ENCODE data around the gene SYTL2.
"Not testable (repeated sequence)": the region's sequence is repeated elsewhere in the genome, so short reads cannot be mapped to it uniquely, and the experiment has no call there.

Gene SYTL2, protein sequence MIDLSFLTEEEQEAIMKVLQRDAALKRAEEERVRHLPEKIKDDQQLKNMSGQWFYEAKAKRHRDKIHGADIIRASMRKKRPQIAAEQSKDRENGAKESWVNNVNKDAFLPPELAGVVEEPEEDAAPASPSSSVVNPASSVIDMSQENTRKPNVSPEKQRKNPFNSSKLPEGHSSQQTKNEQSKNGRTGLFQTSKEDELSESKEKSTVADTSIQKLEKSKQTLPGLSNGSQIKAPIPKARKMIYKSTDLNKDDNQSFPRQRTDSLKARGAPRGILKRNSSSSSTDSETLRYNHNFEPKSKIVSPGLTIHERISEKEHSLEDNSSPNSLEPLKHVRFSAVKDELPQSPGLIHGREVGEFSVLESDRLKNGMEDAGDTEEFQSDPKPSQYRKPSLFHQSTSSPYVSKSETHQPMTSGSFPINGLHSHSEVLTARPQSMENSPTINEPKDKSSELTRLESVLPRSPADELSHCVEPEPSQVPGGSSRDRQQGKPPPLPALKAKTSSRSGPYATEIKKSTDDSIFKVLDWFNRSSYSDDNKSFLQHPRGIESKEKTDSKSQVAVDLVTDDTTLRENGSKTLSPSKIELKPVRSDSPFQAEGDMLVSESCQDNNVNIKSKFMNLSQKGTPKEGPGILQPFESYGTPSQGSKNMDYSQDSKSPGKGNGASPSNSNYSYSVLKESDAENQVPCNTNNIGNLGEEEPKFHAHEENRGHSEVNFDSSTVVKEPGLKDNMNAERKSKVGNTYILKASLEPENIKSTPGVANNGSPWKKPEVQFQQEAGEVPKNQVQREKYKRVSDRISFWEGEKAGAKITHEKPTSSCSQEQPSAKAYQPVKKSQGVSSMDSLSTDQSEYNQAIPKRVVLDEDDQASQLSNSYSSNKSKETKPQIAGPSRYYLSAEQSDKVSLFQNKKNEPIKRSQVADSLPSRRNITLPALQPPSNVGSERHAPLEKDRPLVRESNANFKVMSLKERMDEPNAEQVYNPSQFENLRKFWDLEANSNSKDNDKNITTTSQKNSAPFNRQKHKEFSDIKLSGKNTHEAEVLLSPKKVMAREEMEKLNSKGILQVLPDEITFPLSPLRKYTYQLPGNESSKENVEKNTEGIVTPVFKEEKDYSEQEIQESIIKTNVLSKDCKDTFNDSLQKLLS (N-terminal part only)

DNA sequence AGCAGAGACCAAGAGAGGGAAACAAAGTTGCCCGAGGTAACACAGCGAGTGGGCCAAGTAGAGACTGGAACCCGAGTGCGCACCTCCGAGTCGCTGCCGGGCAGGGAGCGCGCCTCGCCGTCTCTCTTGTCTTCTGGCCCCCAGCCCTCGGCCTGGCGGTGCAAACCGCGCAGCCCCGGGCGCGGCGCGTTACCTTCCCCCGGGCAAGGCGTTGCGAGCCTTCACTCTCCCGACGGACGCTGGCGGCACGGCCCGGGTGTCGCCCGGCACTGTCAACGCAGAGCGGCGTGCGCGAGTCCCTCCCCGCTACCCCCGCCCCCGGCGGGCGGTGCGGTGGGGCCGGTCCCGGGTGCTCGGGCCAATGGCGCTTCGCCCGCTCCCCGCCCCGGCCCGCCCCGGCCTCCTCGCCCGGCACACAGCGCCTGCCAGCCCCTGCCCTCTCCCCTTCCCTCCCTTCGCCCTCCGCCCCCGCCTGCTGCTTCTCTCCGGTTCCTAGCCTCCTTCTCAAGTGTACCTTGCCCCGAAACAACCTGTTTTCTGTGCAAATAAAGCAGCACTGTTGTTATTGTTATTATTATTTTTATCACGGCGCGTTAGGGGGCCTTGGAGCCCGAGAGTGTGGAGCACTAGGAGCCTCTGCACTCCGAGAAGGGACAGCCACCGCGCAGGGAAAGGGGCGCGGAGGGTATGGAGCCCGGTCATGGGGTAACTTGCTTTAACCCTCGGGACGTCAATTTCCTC, at the start of gene SYTL2:
Gene SYTL2, minus strand, starts transcription at position 271 of the 741 bp plus-strand sequence. CDS start 53,416 bp downstream, outside the sequence.
- peak; percentile 80 for DNase-seq

DNA sequence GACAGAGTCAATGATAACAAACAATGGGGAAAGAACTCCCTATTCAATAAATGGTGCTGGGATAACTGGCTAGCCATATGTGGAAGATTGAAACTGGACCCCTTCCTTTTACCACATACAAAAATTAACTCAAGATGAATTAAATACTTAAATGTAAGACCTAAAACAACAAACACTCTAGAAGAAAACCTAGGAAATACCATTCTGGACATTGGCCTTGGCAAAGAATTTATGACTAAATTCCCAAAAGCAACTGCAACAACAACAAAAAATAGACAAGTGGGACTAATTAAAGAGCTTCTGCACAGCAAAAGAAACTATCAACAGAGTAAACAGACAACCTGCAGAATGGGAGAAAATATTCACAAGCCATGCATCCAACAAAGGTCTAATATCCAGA, 48.6 kb upstream of the SYTL2 start:
- not testable (repeated sequence) for DNase-seq

DNA sequence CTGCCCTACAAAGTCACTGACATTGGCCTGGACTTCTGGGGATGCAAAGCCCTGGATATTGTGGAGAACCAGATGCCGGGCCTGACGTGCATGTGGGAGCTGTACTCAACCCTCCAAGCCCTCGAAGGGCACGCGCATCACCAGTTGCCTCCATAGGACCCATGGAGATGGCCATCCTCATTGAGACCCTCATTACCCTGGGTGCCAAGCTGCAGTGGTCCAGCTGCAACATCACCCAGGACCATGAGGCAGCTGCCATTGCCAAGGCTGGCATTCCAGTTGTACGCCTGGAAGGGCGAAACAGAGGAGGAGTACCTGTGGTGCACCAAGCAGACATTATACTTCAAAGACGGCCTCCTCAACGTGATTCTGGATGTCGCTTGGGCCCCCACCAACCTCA, 46.2 kb upstream of the SYTL2 start:
- no peak for DNase-seq

DNA sequence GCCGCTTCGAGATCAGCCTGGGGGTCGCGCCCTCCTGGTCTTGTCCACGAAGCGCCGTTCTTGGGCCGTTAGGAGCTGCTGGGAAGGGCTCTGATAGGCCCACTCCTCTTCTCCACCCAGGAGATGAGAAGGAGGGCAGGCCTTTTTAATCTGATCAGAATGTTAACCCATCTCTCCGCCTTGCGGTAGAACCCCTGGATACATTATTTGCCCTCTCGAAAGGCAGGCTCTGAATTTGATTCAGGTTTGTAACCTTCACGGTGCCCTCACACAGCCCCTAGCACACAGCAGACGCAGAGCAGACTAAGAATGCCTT, 44.4 kb upstream of the SYTL2 start, which contains the start of gene CCDC83:
Gene CCDC83, plus strand, starts transcription at position 43 of the 316 bp plus-strand sequence. CDS start 9,741 bp downstream, outside the sequence.
- no peak for DNase-seq

DNA sequence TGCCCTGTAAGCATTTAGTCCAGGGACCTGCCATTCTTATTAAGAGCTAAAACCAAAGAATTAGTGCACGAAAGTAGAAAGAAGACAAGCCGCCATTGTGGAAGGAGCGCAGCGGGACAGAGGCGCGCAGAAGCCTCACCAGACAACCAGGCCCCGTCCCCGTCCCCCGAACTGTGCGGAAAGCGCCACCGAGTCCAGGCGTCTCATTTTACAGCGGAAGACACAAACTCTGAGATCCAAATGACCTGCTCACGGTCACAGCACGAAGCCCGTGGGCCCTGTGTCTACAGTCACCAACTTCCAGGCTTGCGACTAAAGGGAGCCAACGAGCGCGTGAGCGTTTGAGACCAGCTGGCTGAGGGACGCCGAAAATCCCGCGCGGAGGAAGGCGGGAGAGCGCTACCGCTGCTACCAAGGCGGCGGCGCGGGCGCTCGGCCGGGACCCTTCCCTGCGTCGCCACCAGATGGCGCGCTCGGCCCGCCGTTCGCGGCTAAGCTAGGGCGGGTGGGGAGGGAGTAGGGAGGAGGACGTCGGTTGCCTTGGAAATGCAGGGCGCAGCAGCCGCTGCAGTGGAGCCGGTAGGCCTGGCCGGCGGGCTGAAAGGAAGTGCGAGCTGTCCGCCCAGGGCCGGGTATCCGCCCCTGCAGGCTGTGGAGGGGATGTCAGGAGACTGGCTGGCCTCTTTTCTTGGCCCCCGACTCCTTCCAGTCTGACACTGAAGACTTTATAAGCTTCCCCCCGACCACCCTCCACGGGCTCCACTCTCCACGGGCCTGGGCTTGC, 43.8 kb upstream of the SYTL2 start:
- peak; percentile 94 for DNase-seq

DNA sequence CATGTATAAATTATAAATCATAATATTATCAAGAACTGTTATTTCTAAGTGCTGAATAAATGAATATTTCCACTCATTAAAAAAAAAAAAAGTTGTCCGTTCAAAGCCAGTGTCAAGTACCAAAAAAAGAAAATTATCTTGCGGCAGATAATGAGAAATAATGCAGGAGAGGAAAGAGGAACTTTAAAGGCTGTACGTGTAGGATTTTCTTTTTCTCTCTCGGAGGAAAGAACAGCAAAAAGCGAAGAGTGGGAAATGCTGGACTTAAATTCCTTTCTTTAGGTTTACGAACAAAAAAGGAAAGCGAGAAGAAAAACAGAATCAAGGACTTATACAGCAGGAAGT, 43.2 kb upstream of the SYTL2 start:
- no peak for DNase-seq

DNA sequence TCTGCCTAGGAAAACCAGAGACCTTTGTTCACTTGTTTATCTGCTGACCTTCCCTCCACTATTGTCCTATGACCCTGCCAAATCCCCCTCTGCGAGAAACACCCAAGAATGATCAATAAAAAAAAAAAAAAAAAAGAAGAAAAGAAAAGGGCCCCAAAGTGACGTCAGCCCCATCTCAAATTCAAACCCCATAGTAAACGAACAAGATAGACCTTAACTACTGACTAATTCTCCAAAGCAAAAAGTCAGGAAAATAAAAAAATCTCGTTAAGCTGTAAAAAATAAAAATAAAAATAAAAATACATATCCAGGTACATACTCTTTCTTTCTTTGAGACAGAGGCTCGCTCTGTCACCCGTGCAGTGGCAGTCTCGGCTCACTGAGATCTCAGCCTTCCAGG, 42.6 kb upstream of the SYTL2 start:
- DNase-seq, result not testable (repeated sequence)

DNA sequence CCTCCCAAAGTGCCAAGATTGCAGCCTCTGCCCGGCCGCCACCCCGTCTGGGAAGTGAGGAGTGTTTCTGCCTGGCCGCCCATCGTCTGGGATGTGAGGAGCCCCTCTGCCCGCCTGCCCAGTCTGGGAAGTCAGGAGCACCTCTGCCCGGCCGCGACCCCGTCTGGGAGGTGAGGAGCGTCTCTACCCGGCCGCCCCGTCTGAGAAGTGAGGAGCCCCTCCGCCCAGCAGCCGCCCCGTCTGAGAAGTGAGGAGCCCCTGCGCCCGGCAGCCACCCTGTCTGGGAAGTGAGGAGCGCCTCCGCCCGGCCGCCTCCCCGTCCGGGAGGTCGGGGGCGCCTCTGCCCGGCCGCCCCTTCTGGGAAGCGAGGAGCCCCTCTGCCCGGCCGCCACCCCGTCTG, 41.8 kb upstream of the SYTL2 start:
- not testable (repeated sequence) for DNase-seq

DNA sequence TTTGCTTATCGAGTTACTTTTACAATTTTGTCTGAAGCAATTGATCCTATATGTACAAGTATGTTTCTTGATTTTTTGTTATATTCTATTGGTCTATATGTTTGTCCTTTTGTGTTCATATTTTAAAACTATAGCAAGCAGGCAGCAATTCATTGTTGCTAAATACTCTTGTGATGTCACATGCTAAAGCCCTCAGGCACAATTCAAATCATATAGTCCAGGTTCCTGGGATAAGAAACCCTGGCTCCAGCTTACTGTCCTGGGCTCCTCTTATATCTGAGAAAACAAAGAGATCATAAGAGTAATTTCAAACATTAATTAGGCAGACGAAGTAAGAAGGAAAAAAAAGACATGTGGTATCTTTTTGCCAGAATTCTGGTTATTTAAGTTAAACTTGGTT, 37.6 kb upstream of the SYTL2 start:
- DNase-seq, result no peak

DNA sequence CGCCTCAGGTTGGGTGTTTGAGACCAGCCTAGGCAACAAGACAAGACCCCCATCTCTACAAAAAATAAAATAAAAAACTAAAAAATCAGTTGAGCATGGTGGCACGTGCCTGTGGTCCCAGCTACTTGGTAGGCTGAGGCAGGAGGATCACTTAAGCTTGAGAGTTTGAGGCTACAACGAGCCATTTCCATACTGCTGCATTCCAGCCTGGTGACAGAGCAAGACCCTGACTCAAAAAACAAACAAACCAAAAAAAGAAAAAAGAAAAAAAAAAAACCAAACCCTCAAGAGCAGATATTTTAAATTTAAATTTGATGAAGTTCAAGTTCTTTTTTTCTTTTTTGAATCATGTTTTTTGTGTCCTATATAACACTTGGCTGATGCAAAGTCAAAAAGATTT, 37.1 kb upstream of the SYTL2 start:
- no peak for DNase-seq

DNA sequence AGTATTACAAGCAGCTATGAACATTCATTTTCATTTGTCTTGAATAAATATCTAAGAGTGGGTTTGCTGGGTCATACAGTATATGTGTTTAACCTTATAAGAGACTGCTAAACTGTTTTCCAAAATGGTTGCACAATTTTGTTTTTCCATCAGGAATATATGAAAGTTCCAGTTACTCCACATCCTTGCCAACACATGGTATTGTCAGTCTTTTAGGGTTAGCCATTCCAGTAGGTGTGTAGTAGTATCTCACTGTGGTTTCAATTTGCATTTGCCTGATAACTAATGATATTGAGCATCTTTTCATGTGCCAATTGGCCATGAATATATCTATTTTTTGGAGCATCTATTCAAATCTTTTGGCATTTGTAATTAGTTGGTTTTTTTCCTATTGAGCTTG, 36.5 kb upstream of the SYTL2 start:
- DNase-seq, result no peak

DNA sequence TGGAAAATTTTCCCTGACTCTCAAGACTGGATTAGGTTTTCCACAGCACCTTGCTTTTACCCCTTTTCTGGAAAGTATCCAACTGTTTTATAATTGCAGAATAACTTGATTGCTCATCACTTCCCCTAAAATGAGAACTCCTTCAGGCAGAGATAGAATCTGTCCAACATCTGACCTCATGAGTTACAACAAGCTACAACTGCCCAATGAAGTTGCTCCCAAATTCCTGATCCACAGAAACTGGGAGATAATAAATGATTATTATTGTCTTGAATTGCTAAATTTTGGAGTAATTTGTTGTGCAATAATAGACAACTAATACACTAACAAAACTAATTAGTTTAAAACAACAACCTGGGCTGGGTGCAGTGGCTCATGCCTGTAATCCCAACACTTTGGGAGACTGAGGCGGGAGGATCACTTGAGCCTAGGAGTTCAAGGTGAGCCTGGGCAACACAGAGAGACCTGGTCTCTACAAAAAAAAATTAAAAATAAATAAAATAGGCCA, 34.2 kb upstream of the SYTL2 start:
- DNase-seq, result no peak

DNA sequence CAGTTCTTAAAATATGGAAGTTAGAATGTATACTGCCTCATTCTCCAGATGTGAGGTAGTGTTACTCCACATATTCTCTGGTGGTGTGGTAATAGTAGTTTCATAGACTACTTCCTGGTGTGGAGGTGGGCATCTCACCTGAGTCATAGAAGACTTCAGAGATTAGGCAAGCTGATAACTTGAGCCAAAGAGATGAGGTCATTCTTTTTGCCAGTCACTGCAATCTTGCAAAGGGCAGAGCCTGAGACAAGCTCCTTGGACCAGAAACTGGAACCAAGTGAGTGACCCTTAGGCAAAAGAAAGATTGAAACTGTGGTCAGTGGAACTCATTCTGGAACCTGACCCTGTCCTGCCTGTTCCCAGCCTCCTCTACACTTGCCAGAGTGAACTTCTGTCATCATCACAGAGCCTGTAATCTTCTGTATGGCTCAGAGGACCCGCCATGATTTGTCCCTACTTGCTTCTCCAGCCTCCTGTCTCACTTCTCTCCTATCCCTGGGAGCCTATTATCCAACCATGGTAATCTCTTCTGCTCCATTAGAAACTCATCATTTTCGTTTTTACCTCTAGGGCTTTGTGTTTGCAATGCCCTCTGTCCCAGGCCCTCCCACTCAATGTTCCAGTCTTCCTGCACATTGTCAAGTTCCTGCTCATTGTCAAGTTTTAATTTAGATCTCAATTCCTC, 33.6 kb upstream of the SYTL2 start:
- DNase-seq, result no peak

DNA sequence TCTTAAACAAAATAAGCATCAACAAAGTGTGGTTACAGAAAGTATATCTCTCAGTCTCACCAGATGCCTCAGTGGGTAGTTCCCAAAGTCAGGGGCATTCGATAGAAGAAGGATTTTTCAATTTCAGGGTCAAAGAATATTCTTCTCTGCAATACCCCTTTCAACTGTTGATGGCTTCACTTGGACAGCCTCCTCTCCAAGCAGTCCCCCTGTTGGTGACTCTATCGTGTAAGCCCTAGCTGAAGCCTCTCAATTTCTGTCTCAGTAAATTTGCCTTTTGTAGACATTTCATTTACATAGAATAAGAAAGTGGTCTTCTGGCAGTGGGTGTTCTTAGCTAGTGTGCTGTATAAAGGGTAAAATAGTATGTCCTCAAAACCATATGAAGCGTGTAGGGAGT, 33.0 kb upstream of the SYTL2 start:
- DNase-seq, result no peak

DNA sequence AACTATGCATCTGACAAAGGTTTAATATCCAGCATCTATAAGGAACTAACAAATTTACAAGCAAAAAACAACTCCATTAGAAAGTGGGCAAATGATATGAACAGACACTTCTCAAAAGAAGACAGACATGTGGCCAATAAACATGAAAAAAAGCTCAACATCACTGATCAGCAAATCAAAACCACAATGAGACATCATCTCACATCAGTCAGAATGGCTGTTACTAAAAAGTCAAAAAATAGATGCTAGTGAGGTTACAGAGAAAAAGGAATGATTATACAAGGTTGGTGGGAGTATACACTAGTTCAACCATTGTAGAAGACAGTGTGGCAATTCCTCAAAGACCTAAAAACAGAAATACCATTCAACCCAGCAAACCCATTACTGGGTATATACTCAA, 30.0 kb upstream of the SYTL2 start:
- DNase-seq, result not testable (repeated sequence)

DNA sequence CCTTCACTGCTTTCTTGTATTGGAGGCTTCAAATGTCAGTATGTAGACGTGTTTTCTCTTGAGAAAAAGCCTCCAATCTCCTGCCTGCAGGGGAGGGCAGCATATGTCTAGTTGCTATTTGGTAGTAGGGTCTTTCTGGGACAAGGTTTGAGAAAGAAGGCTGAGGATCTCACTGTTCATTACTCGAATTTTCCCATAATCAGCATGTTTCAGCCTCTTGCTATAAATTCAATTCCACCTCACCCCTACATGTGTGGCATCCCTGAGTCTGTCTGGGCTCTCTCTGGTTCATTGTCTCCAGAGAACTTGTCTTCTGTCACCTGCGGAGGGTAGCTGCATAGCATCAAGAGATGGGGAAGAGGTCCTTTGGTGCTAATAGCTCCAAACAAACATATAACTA, 24.8 kb upstream of the SYTL2 start:
- DNase-seq, result no peak

DNA sequence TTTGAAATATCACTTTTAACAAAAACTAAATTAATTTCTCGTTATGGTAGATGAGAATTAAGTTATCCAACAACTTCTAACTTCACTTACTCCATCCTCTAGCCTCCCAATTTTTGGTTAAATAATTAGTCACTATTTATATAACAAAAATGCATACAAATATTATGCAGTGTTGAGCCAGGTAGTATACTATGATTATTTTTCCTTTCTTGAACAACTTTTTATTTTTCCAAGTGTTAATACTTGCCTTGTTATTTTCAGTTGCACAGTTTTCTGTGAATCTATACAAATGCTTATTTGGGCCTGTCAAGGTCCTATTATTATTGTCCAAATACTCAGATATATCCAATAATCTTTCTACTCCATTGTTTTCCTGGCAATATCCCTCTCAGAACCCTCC, 24.3 kb upstream of the SYTL2 start:
- DNase-seq, result no peak

DNA sequence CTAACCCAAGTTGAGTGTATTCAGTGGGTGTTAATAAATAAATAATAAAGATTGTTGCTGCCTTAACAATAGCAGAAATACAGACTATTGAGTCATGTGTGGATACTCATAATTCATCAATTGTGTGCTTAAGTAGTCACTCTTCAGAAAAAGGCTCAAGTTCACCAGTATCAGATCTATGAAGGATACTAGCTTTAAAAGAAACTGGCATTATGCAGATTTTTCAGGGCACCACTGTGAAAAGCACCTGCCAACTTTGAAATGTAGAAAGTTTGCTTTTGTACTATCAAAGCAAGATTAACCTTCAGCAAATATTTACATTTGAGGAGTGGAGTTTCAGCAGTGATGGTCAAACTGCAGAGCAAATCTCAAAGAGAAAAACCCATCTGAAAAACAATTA, 20.1 kb upstream of the SYTL2 start:
- DNase-seq, result no peak

DNA sequence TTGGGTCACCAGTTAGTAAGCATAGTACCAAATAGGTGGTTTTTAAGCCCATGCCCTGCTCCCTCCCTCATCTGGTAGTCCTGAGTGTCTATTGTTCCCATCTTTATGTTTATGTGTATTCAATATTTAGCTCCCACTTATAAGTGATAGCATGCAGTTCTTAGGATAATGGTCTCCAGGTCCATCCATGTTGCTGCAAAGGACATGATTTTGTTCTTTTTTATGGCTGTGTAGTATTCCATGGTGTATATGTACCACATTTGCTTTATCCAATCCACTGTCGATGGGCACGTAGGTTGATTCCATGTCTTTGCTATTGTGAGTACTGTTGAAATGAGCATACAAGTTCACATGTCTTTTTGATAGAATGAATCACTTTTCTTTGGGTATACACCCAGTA, 18.2 kb upstream of the SYTL2 start:
- no peak for DNase-seq

DNA sequence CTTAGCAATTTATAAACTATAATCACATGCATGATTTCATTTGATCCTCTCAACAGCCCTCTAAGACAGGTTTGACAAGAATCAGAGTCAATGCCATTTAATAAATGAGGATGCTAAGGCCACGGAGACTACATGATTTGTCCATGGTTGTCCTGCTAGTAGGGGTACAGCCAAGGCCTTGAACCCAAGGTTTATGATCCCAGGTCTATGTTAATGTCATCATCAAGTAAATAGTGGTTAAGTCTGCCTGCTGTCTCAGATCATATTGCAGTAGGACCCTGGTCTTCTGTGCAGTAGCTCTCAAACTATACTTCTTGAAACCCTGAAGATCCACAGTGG, 17.7 kb upstream of the SYTL2 start:
- no peak for DNase-seq

Data from CD4-positive, alpha-beta T cell treated with Interleukin-21 for 1 hour (primary cell).